ENCODE results near the gene ARAP1.

ARAP1 gene

GRCh38 chr11:72721689-72722049, 30.5 kb downstream of the ARAP1 start:
- DNase-seq, result no peak

DNA sequence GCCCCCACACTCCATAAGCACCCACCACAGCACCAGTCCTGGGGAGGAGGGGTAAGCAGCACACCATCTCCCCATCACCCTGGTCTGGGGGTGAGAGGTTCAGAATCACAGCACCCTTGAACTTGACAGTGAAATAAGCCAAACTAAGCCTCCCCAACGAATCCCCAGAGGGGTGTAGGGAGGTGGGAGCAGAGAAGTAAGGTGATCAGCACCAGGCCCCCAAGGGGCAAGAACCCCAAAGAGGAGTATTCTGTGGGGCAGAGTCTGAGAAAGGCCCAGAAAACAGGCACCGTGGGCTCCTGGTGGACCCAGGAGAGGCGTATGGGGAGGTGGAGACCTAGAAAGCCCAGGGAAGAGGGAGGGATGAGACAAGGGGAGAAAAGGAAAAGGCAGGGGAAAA, 30.9 kb downstream of the ARAP1 start:
- DNase-seq, result no peak

GRCh38 chr11:72720784-72721183, 31.4 kb downstream of the ARAP1 start:
- DNase-seq, result no peak

GRCh38 chr11:72720047-72720446, 32.2 kb downstream of the ARAP1 start:
- no peak for DNase-seq

- no peak for DNase-seq
Observed at GRCh38 chr11:72719551-72719950, 32.7 kb downstream of the ARAP1 start.

DNA sequence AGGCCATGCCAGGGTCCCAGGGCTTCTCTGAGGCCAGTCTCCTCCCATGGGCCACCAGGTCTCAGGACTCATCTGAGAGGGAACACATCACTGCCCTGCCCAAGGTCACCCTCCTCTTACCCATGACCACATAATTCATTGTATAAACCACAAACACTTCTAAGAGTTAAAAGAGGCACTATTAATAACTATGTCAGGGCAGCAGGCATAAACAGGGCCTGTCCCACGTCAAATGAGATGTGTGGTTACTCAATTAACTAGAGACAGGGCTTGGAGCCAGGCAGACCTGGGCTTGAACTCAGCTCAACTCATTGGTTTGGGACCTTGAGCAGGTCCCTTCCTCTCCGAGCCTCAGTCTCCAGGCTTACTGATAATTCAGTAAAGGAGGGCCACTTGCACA, 33.1 kb downstream of the ARAP1 start:
- no peak for DNase-seq

DNA sequence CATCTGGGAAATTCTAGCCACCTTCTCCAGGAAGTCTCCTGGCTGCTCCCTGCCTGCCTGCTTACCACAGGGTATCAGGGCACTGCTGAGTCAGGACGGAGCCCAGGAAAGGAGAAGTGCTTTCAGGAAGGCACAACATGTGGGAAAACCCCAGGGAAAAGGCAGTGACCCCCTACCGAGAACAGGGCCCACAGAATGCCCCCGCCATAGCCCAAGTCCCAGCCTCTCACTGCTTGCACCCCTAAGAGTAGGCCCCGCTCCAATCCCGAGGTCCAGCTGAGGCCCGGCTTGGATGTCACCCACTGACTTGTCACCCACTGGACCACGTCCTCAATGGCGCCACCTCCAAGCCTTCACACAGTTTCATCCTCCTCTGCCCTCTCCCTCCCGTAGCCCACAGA, 34.1 kb downstream of the ARAP1 start:
- no peak for DNase-seq

DNA sequence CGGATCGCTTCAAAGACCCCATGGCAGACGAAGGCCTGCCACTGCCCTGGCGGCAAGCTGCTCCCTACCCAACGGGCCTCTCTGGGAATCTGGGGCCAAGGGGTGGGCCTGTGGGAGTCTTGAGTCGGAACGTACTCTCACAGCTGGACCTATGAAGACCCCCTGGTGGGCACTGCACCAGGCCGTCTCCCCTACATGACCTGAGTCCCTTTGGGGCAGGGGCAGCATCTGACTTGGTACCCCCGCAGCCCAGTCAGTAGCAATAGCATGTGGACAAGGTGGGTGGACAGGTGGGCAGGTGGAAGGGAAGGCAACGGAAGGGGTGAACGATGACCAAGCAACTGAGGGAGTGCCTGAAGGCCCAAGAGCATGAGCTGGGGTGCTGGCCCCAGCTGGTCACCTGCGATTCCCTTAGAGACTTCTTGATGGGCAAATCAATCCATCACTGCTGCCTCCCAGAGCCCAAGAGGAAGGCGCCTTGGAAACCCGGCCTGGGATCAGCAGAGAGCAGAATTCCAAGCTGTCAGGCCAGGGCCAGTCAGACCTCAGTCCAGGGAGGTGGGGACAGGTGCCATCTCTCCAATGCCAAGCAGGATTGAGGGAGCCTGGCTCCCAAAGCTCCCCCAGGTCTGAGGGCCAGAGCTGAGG, 35.3 kb downstream of the ARAP1 start:
- DNase-seq, result no peak

DNA sequence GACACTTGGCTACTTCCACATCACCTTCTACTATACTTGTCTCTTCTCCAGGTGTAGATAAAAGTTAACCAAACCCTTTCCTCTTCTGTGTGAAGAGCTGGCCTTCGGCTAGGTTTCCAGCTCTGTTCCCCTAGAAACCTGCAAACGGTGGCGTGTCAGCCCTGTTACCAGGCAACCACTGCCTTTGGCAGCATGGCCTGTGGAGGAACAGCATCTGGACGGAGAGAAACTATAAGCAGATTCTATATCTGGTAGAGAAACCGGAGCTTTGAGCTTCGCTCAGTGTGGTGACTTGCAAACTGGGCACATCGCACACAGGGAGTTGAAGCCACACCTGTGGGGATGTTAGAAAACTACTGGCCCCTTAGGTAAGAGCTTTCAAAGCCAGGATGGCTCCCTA, 35.9 kb downstream of the ARAP1 start:
- DNase-seq, result no peak

DNA sequence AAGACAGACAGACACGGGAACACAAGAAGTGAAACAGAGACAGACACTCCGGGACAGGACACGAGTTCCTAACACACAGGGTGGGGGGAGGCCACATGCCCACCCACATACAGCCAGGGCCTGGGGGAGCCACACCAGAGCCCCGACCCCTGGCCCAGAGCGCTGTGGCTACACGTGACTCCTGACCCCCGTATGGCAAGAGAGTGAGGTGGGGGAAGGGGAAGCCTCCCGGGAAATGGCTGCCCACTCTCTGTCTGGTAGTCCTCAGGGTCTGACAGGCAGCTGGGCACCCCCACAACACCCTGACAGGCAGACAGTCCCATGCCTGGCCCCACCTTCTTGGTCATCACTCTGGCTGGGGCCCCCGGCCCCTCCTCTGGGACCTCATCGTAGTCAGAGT, 39.4 kb downstream of the ARAP1 start:
- no peak for DNase-seq

GRCh38 chr11:72712168-72712751, 39.9 kb downstream of the ARAP1 start:
- DNase-seq, result no peak

DNA sequence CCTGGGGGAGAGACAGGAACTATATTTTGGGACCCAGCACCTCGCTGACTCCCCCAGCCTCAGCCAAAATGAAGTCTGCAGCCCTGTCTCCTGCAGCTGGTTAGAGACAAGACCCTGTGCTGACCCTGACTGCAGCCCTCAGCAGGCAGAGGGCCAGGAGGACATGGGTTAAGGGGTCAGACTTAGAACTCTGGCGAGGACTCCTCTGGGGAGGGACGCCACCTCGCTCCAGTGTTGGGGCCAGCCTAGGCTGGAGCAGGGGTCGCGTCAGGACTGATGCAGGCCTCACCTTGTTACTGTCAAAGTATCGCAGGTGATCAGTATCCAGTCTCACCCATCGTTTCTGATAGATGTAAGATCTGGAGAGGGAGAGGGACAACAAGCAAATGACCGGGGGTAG, 41.1 kb downstream of the ARAP1 start:
- DNase-seq, result no peak

- DNase-seq, result no peak
Observed at GRCh38 chr11:72710278-72710677, 41.9 kb downstream of the ARAP1 start.

DNA sequence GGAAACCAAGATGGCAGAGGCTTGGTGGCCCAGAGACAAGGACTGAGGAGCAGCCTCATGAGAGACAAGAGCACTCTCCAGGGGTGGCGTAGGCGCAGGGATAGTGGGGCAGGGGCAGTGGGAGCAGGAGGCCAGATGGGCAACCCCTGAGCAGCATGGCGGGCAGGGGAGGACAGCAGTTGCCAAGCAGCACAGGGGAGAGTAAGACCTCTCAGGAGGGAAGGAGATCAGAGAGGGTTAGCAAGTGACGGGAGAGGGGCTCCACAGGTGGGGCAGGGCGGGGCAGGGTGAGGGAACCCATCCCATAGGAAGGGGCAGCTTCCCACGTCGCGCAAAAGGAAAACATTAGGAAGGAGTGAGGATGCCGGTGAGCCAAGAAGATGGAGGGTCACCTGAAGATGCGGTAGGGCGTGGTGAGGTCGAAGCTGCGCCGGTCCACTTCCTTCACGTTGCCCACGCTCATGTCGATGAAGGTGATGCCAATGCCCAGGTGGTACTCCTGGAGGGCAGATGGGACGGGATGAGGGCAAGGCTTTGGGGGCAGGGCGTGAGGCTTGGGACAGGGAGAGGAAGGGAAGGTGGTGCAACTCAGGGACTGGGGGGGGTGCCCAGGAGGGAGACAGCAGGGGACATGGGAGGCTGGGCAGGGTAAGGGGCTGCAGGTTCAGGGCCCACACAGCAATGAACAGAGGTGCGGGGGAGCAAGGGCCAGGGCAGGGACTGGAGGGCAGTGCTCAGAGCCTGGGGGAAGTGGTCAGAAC, 42.5 kb downstream of the ARAP1 start:
- DNase-seq, result no peak

DNA sequence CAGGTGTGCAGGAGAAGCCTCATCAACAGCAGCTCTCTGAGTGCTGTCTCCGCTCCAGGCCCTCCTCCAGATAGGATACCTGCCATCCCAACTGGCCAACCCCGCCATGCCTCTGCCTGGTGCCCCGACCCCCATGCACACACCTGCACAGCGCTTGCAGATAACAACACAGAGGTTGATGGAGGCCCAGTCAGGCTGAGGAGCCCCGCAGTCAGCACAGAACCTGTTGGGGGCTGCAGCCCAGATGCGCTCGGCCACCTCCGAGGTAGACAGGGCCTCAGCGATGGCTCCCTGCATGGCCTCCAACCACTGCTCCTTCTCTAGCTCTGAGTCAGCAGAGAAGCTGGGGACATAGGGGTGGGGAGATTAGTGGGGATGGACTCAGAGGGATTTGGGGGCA, 45.2 kb downstream of the ARAP1 start:
- DNase-seq, result no peak

- no peak for DNase-seq
Observed at GRCh38 chr11:72706579-72706978, 45.6 kb downstream of the ARAP1 start.

DNA sequence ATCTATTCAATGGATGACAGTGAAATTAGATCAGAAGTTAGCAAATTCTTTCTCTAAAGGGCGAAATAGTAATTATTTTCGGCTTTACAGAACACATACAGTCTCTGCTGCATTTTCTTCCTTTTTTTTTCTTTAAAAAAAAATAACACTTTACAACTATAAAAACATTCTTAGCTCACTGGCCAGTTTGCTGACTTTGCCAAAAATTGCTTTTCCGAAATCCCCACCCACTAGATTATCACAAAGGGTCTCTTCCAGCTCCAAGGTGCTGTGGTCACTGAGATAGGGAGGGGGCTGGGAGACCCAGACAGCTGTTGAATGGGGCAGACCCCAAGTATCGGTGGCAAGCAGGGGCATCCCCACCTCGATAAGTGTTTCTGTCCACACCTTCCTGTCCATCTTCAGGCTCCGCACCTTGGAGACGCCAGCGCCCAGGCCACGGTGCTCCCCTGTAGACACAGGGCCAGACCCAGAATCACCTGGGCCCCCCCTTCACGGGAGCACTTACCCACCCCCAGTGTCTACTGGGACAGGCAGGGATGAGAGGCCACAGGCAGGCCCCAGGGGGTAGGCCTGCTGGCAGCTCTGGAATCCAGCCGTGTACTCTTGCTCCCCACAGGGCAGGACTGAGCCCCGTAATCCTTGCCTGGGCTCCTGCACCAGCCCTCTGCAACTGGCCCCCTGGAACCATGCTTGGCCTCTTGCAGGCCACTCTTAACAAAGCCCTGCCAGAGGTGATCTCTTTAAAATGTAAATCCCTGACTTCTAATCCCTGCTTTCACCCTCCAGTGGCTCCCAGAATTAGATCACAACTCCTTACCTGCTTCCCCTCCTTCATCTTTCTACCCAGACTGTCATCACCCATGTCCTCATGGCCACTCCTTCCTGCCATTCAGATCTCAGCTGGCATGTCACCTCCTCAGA, 46.5 kb downstream of the ARAP1 start:
- DNase-seq, result no peak

DNA sequence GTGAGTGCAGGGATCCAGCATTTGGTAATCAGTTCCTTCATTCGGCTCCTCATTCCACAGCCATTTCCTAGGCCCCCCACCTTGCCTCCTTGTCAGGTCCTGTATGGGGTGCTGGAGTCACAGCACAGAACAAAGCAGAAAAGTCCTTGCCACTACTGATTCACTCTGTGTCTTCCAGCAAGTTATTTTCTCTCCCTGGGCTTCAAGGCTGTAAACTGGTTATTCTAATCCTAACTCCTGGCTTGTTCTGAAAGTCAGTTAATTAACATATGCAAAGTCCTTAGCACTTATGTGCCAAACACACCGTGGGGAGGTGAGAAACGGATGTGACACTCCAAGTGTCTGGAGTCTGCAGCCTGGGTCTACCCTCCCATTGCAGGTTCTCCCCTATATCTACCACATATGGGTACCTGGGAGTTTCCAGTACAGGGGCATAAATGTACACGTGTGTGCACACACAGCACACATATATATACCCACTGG, 47.4 kb downstream of the ARAP1 start:
- DNase-seq, result no peak

DNA sequence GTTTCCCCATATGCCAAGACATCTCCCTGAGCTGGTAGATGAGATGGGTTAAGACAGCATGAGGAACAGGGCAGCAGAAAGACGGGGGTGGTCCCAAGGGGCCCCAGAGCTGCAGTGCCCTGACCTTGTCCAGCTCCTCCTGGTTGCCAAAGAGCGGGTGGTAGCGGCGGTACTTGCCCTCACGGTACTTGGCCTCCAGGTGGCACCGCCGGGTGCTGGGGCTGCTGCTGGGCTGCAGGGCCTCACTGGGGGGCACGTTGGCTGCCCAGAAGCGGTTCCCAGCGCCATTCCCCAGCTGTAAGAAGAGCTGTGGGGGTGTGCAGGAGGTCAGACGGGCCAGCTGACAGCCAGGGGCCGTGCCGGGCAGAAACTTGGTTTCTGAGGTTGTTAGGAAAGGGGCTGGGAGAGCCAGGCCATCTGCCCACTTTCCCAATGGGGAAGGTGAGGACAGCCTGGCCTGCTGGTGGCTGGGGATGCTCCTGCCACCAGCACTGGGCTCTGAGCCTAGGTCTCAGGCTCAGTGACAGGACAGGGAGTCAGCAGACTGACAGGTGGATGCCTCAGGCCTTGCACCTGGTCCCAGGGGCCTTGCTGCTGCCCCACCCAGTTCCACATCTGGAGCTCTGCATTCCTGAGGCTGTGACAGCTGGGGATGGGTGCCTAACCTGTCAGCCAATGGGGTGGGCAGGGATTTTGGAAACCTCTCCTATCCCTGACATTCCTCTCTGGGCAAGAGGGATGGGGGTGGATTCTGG, 48.0 kb downstream of the ARAP1 start:
- DNase-seq, result no peak

DNA sequence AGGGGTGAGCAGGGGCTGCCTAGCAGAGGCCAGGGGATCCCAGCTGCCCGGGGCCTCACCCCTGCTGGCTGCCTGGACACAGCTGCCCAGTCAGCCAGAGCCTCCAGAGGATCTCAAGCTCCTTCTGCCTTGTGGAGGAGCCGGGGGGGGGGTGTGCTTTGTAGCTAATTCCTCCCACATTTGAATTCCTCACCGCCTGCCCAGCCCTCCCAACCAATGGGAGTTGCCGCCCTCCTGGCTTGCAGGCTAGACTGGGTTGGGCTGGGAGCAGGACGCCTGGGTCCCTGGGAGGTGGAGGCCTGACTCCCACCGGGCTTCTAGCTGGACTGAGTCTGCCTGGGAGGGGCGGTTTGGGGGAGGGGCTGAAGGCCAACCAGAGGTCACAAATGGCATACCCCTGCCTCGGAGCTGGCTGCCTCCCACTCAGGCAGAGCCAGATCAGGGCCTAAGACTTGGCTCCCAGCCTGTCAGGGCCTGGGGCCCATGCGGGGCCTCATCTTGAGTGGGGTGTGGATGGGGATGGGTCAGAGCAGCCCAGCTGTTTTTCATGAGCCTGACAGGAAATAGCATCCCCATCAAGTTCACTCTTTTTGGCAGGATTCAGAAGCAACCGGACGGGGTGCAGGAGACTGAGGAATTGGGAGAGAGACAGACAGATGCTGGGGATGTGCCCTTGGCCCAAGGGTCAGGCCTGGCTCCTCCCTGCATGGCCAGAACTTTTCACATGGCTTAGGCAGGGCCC, 48.8 kb downstream of the ARAP1 start:
- DNase-seq, result no peak

DNA sequence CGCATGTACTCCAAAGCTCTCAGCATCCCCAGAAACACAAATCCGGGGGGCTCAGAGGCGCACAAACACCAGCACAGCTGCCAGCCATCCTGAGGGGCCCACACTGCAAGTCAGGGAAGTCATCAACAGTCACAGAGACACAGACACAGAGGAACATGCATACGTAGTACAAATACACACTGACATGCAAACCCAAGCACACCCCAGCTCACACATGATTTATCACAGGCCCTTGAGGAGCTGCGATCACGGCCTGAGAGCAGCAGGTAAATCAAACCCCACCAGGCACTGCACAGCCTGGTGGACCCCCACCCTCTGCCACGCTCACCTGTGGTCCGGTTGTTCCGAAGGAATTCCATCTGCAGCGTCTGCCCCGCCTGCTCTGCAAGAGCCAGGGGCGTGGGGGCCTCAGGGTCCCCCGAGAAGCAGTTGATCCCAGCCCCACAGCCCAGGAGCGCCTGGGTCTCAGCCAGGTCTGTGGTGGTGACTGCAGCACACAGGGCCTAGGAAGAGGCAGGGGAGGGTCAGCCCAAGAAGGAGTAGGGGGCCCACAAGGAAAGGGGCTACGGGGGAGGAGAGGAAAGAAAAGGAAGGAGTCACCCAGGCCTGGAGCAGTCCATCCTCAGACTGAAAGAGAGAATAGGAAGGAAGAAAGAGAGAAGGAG, 49.5 kb downstream of the ARAP1 start:
- DNase-seq, result no peak

All from activated T-cell treated with anti-CD3 and anti-CD28 coated beads for 4 hours (primary cell).